ENCODE results near the gene PHLDA2.

Gene PHLDA2

DNA sequence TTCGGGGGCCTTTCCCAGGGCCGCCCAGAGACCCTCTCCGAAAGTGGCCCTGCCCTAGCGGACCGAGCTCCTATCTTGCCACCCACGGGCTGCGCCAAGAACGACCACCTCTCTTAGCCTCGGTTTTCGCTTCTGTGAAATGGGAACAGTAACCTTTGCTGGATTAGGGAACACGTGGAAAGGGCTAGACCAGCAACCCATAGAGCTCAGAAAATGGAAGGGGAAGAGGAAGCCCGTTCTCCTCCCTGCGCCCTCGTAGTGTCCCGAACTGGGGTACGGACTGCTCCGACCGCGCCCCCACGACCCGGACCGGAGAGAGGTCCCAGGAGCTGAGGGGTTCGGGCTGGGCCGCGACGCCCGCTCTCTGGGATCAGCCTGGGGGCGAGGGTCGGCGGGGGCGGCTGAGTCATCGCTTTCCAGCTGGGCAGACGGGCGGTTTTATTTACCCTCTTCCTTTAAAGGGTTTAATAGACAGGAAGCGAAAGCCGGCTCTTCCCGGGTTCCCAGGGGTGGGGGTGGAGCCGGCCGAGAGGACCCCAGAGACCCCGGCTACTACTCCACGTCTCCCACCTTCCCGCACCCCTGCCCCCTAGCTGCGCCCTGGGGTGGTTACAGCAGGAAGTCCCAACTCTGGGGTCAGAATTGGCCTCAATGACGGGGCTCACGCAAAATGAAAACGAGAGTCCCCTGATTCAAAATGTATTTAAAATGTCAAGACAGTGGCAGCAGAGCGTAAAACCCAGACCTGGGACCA is 907 bp upstream of the PHLDA2 start:
- DNase-seq (ENCODE audit: low read depth in 2 of 2) = no peak

DNA sequence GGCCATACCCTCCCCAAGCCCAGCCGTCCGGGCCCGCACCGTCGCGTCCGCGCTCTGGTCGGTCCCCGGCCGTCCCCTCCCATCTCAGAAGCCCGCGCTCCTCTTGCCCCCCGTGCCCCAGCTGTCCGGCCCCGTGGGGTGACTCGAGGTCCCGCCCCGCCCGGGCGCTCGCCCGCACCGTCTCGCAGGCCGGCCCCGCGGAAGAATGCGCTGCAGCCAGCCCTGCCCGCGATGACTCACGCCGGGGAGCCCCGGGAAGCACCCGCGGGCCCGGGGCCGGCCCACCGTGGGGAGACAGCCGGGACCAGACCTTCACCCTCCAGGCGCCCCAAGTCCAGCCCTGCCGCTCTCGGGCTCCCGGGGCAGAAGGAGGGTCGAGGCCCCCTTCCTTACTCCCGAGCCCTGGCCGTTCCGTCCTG is 320 bp upstream of the PHLDA2 start:
- no peak for DNase-seq (ENCODE audit: low read depth in 2 of 2)

DNA sequence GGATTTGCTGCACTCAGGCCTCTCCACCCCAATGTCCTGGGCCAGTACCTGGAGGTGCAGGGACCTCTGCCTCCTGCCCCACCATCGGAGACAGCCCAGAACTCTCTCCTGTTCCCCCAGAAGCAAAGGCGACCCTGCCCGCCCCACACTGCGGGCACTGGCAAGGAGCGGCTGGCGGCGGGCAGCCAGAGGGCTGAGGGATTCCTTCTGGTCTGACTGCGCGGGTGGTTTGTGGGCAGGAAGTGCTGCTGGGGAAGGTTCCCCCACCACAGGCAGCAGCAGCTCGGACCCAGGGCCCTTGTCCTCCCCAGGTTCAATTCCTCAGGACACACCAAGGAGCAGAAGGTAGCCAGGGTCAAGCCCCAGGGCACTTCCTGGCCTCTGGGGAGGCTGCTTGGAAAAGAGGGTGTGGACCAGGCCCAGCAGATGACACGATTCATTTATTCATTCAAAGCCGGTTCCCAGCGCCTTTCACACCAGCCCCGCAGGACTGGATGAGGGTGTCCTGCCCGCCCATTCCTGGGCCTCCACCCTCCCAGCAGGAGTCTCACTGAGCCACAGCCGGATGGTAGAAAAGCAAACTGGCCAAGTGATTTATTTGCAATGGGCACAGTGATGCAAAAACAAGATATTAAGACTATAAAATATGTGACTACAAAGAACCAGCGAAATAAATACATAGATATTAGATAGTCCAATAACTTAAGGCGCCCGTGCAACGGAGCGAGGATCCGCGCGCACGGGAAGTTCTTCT is 1.2 kb downstream of the PHLDA2 start:
- no peak for DNase-seq (ENCODE audit: low read depth in 2 of 2)

DNA sequence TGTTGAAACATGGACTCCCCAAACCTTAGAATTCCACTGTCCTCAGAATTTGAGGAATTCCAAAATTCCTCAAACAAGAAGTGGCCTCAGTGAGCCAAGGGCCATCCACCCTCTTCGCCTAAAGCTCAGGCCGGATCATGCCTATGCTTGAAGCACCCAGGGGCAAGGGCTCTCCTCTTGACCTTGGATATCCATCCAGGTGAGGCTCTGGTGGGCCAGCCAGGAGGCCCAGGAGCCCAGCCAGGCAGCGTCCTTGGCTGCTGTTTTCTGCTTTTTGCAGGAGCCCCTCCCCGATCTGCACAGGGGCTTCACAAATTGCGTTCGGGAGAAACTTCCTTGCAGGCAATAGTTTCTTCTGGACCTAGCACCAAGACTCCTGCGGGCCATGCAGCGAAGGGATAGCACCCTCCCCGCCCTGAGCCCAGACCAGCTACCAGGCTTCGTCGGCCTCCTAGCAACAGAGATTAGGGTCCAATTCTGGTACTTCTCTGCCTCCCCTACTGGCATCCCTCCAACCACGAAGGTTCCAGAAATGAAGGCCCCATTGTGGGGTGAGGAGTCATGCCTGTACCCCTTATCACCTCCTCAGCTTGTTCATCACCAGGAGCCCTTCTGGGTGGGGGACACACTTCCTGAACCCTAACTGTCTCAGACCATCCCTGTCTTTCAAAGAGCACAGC is 2.0 kb downstream of the PHLDA2 start:
- no peak for DNase-seq (ENCODE audit: low read depth in 2 of 2)

DNA sequence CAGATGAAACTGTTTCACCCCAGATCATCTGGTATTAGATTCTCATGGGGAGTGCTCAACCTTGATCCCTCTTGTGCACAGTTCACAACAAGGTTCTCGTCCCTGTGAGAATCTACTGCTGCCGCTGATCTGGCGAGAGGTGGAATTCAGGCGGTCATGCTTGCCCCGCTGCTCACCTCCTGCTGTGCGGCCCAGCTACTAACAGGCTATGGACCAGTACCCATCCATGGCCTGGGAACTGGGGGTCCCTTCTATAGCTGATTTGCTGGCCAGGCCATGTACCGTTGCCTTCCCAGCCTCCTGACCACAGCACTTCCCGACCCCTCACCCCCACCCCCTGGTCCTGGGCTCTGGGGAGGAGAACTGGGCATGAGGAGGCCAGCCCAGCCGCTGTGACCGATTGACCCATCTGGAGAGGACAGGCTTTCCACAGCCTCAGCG is 2.6 kb downstream of the PHLDA2 start:
- DNase-seq (ENCODE audit: low read depth in 2 of 2) = no peak

DNA sequence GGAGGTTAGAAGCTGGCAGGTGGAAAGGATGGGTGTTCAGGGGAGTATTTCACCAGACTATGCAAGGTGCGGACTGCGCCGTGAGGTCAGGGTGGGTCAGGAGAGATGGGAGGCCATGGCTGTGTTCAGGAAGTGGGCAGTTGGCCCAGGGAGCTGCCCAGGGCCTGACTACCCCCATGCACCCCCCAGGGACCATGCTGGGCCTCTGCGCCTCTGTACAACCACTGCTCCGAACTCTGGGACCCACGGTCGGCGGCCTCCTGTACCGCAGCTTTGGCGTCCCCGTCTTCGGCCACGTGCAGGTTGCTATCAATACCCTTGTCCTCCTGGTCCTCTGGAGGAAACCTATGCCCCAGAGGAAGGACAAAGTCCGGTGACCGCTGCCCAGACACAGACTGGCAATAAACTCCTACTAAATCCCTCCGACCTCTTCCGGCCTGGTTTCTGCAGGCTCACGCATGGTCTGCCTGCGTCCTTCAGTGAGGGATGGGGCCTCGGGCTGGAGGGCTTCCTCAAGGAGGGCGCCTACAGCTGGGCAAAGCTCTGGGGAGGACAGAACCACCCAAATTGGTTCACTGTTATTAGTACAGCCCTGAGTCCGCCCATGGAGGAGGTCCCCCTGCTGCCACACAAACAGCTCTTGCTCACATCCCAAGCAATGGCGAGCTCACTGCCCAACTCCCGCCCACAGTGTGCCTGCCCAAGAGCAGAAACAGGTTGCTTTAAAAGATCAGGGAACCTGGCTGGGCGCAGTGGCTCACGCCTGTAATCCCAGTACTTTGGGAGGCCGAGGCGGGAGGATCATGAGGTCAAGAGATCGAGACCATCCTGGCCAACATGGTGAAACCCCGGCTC is 4.2 kb downstream of the PHLDA2 start:
- no peak for DNase-seq (ENCODE audit: low read depth in 2 of 2)

DNA sequence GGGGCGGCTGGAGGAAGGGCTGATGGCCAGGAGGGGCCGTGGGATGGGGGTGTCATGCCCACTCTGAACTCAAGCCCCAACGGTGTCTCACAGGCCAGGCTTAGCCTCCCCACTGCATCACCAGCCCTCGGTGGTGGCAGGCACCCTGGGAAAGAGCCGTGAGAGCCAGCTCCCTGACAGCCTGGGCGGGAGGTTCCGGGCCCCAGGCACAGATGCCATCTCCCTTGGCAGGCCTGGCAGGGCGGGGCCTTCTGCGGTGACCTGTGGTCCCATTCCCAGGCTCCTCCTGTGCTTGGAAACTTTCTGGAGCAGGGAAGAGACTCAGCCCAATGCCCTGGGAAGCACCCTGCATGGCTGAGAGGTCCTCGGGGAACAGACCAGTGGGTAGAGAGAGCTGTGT is 4.8 kb downstream of the PHLDA2 start:
- DNase-seq (ENCODE audit: low read depth in 2 of 2) = no peak

DNA sequence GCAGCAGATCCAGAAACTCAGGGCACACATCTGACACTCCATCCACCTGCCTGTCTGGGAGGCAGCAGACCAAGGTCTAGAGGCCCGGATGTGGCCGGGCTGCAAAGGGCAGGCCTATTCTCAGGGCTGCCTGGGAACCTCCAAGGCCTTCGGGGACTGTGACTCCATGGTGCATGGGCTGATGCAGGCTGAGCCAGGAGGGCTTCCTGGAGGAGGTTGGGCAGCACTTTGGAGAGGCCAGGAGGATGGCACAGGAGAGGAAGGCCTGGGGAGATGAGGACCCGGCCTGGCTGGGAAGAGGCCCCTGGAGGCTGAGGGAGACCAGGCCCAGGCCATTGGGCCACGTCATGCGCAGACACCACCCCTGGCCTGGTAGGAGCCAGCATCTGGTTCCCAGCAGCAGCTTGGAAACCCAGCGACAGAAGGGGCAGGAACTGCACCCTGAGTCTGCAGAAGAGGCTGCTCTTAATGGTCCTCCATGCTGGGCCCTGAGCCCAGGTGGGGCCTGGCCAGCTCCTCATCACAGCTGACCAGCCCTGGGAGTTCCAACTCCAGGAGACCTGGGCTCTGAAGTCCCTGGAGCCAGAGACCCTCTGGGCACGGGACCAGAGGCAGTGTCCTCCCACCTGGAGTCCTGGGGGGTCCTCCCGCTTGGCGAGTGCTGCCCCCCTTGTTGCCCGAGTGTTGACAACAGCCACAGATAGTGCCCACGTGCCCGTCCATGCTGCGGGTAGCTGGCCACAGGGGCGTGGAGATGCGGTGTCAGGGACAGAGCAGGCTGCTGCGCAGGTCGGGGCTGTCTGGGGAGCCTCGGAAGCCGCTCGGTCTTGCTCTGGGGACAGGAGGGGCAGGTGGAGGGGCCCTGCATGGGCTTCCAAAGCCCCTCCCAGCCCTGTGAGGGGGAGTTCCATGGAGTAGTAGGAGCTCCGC is 5.5 kb downstream of the PHLDA2 start:
- DNase-seq (ENCODE audit: low read depth in 2 of 2) = no peak

DNA sequence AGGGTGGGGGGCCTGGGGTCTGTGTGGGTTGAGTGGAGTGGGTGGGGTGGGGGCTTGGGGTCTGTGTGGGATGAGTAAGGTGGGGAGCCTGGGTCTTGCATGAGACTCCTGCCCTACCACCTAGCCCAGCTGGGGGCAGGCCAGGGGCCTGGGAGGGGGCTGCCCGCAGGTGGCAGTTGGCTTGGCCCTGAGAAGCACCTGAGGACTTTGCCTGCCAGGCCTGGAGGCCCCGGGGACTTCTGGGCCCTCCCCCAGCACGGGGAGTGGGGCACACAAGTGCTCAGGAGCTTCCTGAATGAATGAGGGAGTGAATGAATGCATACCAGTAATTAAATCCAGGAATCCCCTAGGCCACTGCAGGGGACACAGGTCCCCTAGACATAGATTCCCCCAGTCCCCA is 6.6 kb downstream of the PHLDA2 start:
- no peak for DNase-seq (ENCODE audit: low read depth in 2 of 2)

DNA sequence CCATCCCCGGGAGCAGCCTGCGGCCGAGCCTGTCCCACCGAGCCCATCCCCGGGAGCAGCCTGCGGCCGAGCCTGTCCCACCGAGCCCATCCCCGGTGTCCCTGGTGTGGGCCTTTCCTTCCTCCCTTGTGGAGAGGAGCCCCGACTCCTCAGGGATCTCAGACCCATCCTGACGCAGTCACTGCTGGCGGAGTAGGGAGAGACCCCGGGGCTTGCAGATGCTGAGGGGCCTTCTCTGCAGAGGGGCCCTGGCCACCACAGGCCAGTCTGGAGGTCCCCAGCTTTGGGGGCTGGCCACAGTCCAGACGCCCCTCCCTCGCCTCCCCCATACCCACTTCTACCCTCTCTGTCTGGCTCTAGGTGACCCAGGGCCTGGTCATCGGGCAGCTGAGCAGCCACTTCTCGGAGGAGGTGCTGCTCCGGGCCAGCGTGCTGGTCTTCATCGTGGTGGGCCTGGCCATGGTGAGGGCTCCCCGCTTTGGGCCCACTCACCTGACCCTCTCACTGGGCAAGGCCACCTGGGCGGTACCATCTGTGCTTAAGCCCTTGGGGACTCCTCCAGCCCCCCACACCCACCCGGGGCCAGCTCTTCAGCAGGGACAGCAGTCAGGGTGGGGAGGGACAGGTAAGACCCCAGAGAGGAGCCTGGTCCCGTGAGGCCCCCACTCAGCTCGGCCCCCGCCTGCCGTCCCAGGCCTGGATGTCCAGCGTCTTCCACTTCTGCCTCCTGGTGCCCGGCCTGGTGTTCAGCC is 7.3 kb downstream of the PHLDA2 start:
- no peak for DNase-seq (ENCODE audit: low read depth in 2 of 2)

DNA sequence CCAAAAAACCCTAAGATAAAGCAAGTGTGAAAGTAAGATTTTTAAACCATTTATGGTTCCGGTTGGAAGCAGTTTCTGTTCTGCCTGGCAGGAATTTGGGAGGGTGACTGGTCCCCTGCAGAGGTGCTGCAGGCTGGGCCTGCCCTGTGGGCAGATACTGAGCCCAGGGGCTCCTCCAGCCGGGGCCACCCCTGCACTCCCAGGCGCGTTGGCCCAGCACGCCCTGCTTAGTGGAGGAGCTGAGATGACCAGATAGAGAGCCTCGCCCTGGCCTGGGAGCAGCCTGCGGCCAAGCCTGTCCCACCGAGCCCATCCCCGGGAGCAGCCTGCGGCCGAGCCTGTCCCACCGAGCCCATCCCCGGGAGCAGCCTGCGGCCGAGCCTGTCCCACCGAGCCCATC is 8.0 kb downstream of the PHLDA2 start:
- no peak for DNase-seq (ENCODE audit: low read depth in 2 of 2)

DNA sequence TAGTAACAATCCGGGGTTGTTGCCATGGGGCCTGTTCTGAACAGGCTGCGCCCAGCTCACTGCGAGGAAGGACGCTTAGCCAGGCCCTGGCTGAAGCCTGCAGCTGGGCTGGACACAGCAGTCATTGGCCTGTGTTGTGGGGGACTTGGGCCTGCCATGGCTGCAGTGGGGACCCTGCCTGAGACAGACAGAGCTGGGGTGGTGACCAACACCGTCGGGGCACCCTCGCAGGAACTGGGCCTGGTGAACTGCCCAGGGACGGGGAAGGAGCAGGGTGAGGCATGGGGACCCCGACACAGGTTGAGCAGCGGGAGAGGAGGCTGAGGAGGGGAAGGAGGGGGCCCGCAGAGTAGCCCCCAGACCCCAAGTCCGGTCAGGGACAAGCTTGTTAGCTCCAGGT is 8.9 kb downstream of the PHLDA2 start:
- no peak for DNase-seq (ENCODE audit: low read depth in 2 of 2)

DNA sequence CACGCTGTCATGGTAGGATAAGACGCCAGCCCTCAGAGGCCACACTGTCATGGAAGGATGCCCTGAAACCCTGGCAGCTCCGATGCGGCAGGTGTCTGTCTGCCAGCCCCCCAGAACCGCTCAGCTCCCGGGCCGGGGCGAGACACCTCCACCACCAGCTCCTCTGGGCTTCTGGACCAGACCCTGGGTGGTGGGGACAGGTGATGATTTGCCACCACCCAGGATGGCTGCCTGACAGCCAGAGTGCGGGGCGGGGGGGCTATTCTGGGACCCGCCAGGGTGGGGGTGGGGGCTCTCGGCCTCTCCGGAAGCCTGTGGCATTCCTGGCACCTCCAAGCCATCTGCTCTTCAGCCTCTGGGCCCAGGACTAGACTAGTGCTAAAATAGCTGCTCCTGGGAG is 9.4 kb downstream of the PHLDA2 start:
- DNase-seq (ENCODE audit: low read depth in 2 of 2) = no peak

DNA sequence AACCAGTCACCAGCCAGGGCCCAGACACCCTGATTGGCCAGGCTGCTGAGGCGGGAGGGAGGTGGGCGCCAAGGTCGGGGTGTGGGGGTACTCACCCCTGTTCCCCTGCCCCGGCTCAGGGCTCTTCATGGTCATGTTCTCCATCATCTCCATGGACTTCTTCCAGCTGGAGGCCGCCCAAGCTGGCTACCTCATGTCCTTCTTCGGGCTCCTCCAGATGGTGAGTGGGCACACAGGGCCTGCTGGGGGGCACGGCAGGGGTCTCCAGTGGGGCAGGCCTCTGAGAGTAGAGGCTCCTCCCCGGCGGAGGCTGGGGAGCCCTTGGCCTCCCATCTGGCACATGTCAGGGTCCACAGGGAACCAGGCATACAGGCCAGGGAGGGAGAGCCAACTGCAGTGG is 10.0 kb downstream of the PHLDA2 start:
- no peak for DNase-seq (ENCODE audit: low read depth in 2 of 2)

DNA sequence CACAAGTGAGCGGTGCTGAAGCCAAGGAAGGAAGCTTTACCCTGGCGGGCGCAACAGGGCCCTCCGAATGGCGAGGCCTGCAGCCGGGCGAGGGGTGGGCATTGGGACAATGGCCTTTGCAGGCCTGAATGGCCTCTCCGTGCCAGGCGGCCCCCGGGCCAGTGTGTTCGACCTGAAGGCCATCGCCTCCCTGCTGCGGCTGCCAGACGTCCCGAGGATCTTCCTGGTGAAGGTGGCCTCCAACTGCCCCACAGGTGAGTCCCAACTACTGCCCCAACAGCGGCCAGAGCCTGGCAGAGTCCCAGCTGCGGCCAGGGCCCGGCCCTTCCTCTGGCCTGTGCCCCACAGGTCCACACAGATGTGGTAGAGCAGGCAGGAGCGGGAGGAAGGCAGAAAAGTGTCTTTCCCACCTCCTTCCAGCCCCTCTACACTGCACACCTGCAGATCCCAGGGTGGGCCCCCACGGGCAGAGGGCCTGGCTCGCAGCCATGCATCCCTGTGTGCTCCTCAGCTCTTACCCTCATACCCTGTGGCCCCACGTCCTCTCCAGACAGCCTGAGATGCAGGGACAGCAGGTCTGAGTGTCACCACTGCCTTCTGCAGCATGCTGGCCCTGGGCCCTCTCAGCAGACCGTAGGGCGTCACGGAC is 11.3 kb downstream of the PHLDA2 start:
- no peak for DNase-seq (ENCODE audit: low read depth in 2 of 2)

DNA sequence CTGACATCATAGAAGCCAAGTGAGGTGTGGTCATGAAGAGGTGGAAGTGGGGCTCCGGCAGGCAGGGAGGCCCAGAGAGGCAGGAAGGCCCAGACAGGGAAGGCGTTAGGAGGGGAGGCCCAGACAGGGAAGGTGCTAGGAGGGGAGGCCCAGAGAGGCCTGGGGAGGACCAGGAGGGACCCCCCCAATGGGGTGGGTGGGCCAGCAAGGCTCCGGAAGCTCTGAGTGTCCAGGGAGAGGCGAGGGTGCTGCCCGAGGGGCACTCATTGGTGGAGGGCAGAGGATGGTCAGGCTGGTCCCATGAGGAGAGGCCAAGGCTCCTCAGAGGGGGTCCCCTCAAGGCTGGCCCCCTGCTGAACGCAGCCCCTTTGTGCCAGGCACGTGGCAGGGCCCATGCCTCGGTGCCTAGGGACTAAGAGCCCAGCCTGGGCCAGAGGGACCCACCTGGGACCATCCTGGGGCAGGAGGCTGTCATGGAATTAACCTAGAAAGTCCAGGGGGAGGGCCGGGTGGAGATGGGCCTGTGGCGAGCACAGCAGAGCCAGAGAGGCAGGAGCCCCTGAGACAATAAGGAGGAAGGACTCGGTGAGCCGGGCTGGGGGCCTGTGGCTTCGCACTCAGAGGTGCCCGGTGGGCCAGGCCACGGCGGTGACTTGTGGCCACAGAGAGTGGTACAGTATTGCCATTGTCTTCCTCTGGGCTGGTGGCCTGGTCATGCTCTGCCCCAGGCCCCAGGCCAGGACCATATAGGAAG is 12.2 kb downstream of the PHLDA2 start:
- no peak for DNase-seq (ENCODE audit: low read depth in 2 of 2)

DNA sequence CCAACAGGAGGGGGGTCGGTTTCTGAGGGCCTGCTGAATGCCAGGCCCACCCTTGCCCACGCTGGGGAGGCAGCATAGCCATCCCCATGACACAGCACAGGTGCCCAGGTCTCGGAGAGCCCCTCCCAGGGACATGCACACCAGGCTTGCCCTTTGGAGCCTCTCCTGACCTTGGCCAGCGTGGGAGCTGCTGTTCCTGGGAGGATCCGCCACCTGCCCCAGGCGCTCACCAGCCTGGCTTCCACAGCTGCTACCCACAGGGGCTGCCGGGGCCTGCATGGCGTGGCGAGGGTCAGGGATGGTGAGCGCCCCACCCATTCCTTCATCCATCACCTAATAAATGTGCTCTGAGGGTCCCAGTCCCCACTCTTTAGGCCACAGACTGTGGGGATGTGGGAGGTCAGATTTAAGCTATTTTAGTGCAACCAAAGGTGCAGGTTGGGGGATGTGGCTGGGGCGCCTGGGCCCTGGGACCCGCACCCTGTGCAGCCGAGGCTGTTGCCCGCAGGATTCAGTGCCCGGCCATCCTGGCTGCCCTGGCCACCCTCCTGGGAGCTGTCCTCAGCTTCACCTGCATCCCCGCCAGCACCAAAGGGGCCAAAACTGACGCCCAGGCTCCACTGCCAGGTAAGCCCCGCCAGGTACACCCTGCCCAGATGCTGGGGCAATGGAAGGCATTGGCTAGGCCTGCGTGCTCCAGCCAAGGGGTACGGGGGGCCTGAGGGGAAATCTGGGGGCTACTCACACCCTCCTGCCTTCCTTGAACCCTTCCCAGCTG is 12.9 kb downstream of the PHLDA2 start:
- DNase-seq (ENCODE audit: low read depth in 2 of 2) = no peak

DNA sequence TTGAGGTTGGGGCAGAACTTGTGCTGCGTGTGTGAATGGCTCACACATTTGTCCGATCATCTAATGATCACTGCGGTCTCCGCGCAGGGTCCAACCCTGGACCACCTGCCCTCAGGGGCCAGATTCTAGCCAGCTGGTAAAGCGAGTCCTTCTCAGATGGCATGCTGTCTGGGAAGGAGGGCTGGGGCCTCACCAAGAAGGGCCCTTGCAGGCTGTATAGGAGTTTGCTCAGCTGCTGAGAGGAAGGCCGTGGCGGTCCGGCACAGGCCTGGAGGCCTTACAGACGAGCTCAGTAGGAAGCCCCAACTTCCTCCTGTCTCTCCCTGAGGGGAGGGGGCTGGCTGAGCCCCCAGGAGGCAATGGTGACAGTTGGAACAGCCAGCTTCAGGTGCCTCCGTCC is 13.7 kb downstream of the PHLDA2 start:
- DNase-seq (ENCODE audit: low read depth in 2 of 2) = no peak

Measured in stimulated activated CD8-positive, alpha-beta memory T cell treated with anti-CD3 and anti-CD28 coated beads, Interleukin-7, amount 100 ng/mL, for 1 hour (primary cell).